ENCODE results near the gene C6orf132.

- TF ChIP-seq POLR2A (IDR thresholded peaks at IDR 0.05; ENCODE audit: low read depth, low read length) (no peak), TAF1 (IDR thresholded peaks at IDR 0.05; ENCODE audit: low read depth, low read length) (no peak), POLR2AphosphoS5 (IDR thresholded peaks at IDR 0.05; ENCODE audit: low read depth, low read length) (no peak), SPI1 (IDR thresholded peaks at IDR 0.05; ENCODE audit: low read depth, low read length) (no peak), PAX5 (IDR thresholded peaks at IDR 0.05; ENCODE audit: insufficient read depth, low read length, severe bottlenecking) (no peak)
Observed at GRCh38 chr6:42123379-42124103, 18.9 kb downstream of the C6orf132 start.

Data from GM12891 (cell line).